Keratinocyte (primary cell): Measurements from ENCODE around the gene JAZF1. TPM values are rescaled to one million over a fixed set of nuclear protein-coding genes. Genes with fewer than 3 reads are reported as not detected.

Experiments used
- DNase-seq: peaks from one replicate; pipeline ENCODE4 v3.0.0-alpha.2; 2011; ENCODE audit warnings: low read depth, missing footprints, low spot score
- FAIRE-seq: peaks from 2 replicates; lab custom pipeline; 2011; peaks lifted over from hg19 to GRCh38; lab: Jason Lieb, UNC
- H2AFZ ChIP-seq: 2 replicates; pipeline ENCODE4 v1.6.0; 2012; ENCODE audit warnings: low read length, control low read depth, inconsistent platforms; ENCODE audit not compliant: control insufficient read depth
- H3K27ac ChIP-seq: 2 replicates; pipeline ENCODE4 v1.5.1; 2011; ENCODE audit warnings: low read length; ENCODE audit not compliant: control insufficient read depth, insufficient read depth
- H3K27me3 ChIP-seq: 3 replicates; pipeline ENCODE4 v1.6.0; 2011; ENCODE audit warnings: low read length; ENCODE audit not compliant: control insufficient read depth, insufficient read depth; ENCODE audit errors: extremely low read depth
- H3K36me3 ChIP-seq, 2 experiments: 2 replicates in 1 of 2; 3 replicates in 1 of 2; pipeline ENCODE4 v1.5.1; 2011; ENCODE audit warnings: low read length in 2 of 2, mild to moderate bottlenecking in 1 of 2; ENCODE audit not compliant: control insufficient read depth in 2 of 2, insufficient read depth in 2 of 2; ENCODE audit errors: extremely low read depth in 1 of 2
- H3K4me1 ChIP-seq: 3 replicates; pipeline ENCODE4 v1.5.1; 2011; ENCODE audit warnings: low read length; ENCODE audit not compliant: control insufficient read depth, insufficient read depth; ENCODE audit errors: extremely low read depth
- H3K4me2 ChIP-seq: 3 replicates; pipeline ENCODE4 v1.6.0; 2011; ENCODE audit warnings: low read depth, low read length; ENCODE audit not compliant: control insufficient read depth, insufficient read depth; ENCODE audit errors: extremely low read depth
- H3K4me3 ChIP-seq, 3 experiments: fragments of 200-600 bp in 1 of 3; sonication (generic) in 1 of 3; 2 replicates in 2 of 3; 3 replicates in 1 of 3; pipeline ENCODE4 v1.5.1; 2011 to 2016; ENCODE audit warnings: low read length in 3 of 3, mild to moderate bottlenecking in 3 of 3, control low read depth in 2 of 3, inconsistent platforms in 1 of 3, low read depth in 1 of 3, mixed read lengths in 1 of 3, mixed run types in 1 of 3, moderate library complexity in 1 of 3; ENCODE audit not compliant: control insufficient read depth in 2 of 3, insufficient read depth in 2 of 3; ENCODE audit errors: extremely low read depth in 1 of 3
- H3K79me2 ChIP-seq: 2 replicates; pipeline ENCODE4 v1.6.0; 2012; ENCODE audit warnings: low read length; ENCODE audit not compliant: control insufficient read depth, insufficient read depth
- H3K9ac ChIP-seq: 3 replicates; pipeline ENCODE4 v1.6.0; 2011; ENCODE audit warnings: low read length; ENCODE audit not compliant: control insufficient read depth, insufficient read depth; ENCODE audit errors: extremely low read depth
- H3K9me1 ChIP-seq: 3 replicates; pipeline ENCODE4 v1.6.0; 2011; ENCODE audit warnings: low read length; ENCODE audit not compliant: control insufficient read depth, insufficient read depth; ENCODE audit errors: extremely low read depth
- H3K9me3 ChIP-seq: 2 replicates; pipeline ENCODE4 v1.5.1; 2012; ENCODE audit warnings: low read depth, low read length; ENCODE audit not compliant: control insufficient read depth
- H4K20me1 ChIP-seq: 3 replicates; pipeline ENCODE4 v1.6.0; 2011; ENCODE audit warnings: low read length; ENCODE audit not compliant: control insufficient read depth, insufficient read depth; ENCODE audit errors: extremely low read depth
- EZH2 ChIP-seq: IDR thresholded peaks from one replicate; pipeline ENCODE4 v1.6.1; 2012; ENCODE audit warnings: inconsistent platforms, mild to moderate bottlenecking, low read length, moderate library complexity
- dilution Hi-C: fragments of 300-500 bp; cut with MboI; formaldehyde crosslinking; loops from one replicate; pipeline ENCODE4 v1.7.0; 2020; ENCODE audit warnings: low sequenced_read_pairs; ENCODE audit not compliant: extremely low pct_ligation_motif_present
- polyA plus RNA-seq, 5 experiments: library from polyadenylated mRNA; depleted of rRNA in 3 of 5; stranded (reverse) in 3 of 5; stranded (forward) in 1 of 5; unstranded in 1 of 5; fragments of >200 nt; gene quantifications; 1 replicate in 1 of 5; 2 replicates in 3 of 5; 3 replicates in 1 of 5; pipeline versions ENCODE4 v1.2.1 to v1.2.3, GENCODE V29; 2011 to 2012; ENCODE audit warnings: missing spikeins in 2 of 5, low read depth in 1 of 5, low replicate concordance in 1 of 5
- TF ChIP-seq, protein P1 (sequence below), 3 experiments: IDR thresholded peaks in 1 of 3; conservative IDR thresholded peaks in 1 of 3; optimal IDR thresholded peaks in 1 of 3; 2 replicates in 2 of 3; 3 replicates in 1 of 3; pipeline versions ENCODE3 to v1.5.1; 2011; ENCODE audit warnings: low read length in 3 of 3, mild to moderate bottlenecking in 3 of 3, moderate library complexity in 2 of 3, control low read depth in 1 of 3, inconsistent platforms in 1 of 3; ENCODE audit not compliant: insufficient read depth in 2 of 3; ENCODE audit errors: extremely low read depth in 1 of 3

Gene JAZF1
- polyA plus RNA-seq, 1 donor (not counting 4 experiments of a cell fraction or from before 2014, with no cell fraction given): 2.5 TPM

DNA sequence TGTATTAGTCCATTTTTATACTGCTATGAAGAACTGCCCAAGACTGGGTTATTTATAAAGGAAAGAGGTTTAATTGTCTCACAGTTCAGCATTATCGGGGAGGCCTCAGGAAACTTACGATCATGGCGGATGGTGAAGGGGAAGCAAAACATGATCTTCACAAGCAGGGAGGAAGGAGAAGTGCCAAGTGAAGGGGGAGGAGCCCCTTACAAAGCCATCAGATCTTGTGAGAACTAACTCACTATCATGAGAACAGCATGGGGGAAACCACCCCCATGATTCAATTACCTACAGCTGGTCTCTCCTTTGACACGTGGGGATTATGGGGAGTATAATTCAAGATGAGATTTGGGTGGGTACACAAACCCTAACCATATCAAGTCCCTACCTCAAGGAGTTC lies 85.4 kb downstream of the JAZF1 start:
- Histone ChIP-seq H3K4me1 (no peaks in the 10 kb centered on the region), H3K9me3 (no peaks in the 10 kb centered on the region), H3K9ac (no peak overlapping the region), H3K4me3 (no peak overlapping the region), H3K27me3 (no peaks in the 10 kb centered on the region), H2AFZ (no peak overlapping the region), H3K27ac (no peak overlapping the region), H3K4me2 (no peak overlapping the region), H3K36me3 (no peaks in the 10 kb centered on the region), H4K20me1 (no peaks in the 10 kb centered on the region), H3K9me1 (no peaks in the 10 kb centered on the region), H3K79me2 (no peaks in the 10 kb centered on the region)
- dilution Hi-C loops: no loop called here
- no peak for TF ChIP-seq EZH2
- TF ChIP-seq, protein P1, sequence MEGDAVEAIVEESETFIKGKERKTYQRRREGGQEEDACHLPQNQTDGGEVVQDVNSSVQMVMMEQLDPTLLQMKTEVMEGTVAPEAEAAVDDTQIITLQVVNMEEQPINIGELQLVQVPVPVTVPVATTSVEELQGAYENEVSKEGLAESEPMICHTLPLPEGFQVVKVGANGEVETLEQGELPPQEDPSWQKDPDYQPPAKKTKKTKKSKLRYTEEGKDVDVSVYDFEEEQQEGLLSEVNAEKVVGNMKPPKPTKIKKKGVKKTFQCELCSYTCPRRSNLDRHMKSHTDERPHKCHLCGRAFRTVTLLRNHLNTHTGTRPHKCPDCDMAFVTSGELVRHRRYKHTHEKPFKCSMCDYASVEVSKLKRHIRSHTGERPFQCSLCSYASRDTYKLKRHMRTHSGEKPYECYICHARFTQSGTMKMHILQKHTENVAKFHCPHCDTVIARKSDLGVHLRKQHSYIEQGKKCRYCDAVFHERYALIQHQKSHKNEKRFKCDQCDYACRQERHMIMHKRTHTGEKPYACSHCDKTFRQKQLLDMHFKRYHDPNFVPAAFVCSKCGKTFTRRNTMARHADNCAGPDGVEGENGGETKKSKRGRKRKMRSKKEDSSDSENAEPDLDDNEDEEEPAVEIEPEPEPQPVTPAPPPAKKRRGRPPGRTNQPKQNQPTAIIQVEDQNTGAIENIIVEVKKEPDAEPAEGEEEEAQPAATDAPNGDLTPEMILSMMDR (optimal IDR thresholded peaks at IDR 0.05 in 1 of 3, IDR thresholded peaks at IDR 0.05 in 1 of 3, conservative IDR thresholded peaks at IDR 0.05 in 1 of 3; ENCODE audit: extremely low read depth in 1 of 3, insufficient read depth in 2 of 3, low read length in 3 of 3): no peak
- DNase-seq: no peak
- no peak for FAIRE-seq

DNA sequence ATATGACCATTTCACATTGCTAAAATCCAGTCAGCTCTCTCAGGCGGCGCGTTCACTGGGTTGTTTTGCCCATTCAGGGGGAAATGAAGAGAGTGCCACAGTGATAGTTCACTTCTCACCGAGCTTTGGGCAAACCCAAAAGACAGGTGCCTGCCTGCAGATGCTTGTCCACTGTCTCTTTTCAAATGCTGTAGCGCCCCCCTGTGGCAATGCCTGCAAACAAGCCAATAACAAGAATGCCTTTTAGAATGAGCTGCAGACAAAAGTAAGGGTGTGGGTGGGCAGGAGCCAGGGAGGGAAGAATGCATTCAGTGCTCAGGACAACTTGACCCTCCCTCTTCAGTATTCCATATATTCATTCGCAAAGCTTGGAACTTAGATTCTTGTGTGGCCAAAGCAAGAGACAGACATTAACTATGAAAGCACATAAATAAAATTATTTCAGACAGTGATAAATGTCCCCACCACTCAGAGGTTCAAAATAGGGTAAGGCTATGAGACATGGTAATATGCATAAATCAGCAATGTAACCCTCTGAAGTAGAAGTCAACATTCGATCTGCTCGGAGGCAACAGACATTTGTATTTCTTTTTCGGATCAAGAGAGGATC lies 86.9 kb downstream of the JAZF1 start:
- FAIRE-seq (peak; percentile 91), DNase-seq (peak; percentile 21)
- Histone ChIP-seq H3K9me3 (no peaks in the 10 kb centered on the region), H3K9me1 (no peaks in the 10 kb centered on the region), H4K20me1 (no peaks in the 10 kb centered on the region), H2AFZ (no peak overlapping the region), H3K9ac (no peak overlapping the region), H3K36me3 (no peaks in the 10 kb centered on the region), H3K4me2 (no peak overlapping the region), H3K27ac (no peak overlapping the region), H3K79me2 (no peaks in the 10 kb centered on the region), H3K4me3 (no peak overlapping the region), H3K27me3 (no peaks in the 10 kb centered on the region), H3K4me1 (no peaks in the 10 kb centered on the region)
- dilution Hi-C loops: no loop called here
- no peak for TF ChIP-seq EZH2
- TF ChIP-seq, protein P1 (optimal IDR thresholded peaks at IDR 0.05 in 1 of 3, IDR thresholded peaks at IDR 0.05 in 1 of 3, conservative IDR thresholded peaks at IDR 0.05 in 1 of 3; ENCODE audit: extremely low read depth in 1 of 3, insufficient read depth in 2 of 3, low read length in 3 of 3): peak; percentile 66 to 77 (median 74)
